GM10847 (cell line): Measurements from ENCODE around the gene MYRIP.

Experiments
- POLR2A ChIP-seq: IDR thresholded peaks from 2 replicates; pipeline ENCODE4 v1.6.1; 2011; ENCODE audit not compliant: insufficient read length; ENCODE audit errors: extremely low read depth

Gene MYRIP

DNA sequence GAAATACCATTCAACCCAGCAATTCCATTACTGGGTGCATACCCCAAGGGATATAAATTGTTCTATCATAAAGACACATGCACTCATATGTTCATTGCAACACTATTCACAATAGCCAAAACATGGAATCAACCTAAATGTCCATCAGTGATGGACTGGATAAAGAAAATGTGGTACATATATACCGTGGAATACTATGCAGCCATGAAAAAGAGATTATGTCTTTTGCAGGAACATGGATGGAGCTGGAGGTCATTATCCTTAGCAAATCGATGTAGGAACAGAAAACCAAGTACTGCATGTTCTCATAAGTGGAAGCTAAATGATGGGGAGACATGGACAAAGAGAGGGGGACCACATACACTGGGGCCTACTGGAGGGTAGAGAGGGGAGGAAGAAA lies 5.5 kb upstream of the MYRIP start:
- TF ChIP-seq POLR2A = no peak

DNA sequence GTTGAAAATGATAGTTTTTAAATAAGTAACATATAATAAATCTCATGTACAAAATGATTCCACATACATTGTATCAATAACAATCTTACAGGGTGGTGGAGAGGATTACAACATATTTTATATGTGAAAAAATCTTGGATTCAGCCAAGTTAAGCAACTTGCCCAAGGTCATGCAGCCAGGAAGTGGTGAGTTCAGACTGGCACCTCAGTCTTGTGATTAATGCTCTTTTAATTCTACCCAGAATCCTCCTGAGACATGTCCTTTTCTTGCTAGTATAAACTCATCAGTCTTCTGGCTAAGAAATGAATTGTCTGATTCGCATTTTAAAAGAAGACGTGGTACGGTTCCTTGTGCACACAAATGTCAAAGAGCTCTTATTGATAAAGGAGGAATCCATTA lies 4.5 kb upstream of the MYRIP start:
- TF ChIP-seq POLR2A = no peak

DNA sequence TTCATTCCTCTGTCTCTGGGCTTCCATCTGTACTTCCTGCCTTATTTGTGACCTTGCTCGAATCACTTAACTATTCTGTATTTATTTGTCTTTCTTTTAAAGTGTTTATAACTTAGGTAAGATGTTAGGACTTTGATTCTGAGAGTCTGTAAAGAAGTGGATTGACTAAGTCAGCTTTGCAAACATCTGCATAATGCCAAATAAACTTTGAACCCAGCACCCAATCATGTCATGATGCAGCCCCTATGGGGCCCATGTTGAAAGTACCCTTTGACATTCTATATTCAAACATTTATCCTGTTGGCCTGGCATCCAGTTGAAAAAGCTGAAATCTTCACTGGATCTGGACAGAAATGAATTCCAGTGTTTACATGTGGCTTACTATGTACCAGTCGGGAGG lies 3.8 kb upstream of the MYRIP start:
- TF ChIP-seq POLR2A = no peak

DNA sequence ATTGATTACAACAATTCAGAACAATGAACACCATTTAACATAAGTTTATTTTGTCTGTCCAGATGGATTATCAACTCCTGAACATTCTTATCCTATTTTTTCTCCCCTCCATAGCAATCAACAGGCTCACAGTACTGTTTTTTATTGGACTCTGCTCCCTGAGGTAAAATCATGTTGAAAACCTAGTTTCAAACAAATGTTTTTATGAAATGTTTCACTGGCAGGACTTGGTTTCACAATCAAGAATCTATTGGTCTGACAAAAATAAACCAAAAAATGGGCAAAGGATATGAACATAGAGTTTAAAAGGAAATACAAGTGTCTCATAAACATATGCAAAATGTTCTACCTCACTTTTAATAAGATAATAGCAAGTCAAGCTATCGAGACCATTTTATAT lies 2.6 kb upstream of the MYRIP start:
- TF ChIP-seq POLR2A = no peak

DNA sequence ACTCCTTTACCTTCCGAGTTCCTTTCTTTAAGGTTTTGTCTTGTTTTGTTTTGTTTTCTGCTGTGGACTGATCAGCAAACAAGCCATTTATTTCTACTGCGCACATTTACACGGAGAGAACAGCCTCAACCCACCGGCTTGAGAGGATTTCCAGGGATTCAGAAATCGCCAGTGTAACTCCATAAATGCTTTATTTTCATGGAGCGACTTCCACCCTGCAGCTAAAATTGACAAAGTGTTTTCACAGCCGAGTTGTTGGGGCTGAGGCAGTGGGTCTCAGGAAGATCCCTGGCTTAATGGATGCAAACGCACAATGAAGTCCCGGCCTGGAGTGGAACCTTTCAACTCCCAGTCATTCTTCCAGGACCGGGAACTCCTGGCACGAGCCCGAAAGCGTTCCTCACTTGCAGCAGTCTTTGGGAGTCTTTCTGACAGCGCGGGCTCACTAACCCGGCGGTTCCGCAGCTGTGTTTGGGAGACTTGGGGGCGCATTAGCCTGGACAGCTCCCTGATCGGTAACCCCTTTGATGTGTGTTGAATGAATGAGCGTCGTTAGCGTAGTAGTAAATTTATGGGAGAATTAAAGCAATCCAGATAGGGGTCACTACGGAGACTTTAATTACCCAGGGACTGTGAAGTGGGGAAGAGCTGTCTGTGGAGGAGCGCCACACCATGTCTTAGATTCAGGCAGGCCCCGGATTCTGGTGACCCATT lies 785 bp upstream of the MYRIP start:
- TF ChIP-seq POLR2A = no peak

DNA sequence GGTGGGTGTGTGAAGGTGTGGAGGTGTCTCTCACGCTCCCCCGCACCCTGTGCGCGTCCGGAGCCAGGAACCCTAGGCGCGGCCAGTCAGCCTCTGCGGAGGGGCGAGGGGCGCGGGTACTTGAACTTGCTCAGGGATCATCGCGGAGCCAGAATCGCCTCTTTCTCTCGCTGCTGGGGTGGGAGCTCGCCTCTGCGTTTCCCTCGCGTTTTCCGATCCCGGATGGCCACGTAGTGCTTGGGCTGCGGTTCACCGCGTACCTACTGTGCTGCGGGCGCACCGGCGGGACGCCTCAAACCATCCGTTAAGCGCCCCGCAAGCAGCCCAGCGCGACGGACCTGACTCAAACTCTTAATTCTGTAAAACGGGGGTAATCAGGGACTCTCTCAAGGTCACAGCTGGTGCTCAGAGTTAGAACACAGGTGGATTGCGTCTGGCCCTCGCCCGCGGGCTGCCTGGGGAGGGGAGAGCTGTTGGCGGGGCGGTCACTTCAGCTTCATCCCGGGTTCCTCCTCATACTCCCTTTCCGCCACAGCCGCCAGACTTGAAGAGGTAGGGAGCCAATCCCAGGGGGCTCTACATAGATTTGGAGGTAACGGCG lies 686 bp downstream of the MYRIP start:
- no peak for TF ChIP-seq POLR2A

DNA sequence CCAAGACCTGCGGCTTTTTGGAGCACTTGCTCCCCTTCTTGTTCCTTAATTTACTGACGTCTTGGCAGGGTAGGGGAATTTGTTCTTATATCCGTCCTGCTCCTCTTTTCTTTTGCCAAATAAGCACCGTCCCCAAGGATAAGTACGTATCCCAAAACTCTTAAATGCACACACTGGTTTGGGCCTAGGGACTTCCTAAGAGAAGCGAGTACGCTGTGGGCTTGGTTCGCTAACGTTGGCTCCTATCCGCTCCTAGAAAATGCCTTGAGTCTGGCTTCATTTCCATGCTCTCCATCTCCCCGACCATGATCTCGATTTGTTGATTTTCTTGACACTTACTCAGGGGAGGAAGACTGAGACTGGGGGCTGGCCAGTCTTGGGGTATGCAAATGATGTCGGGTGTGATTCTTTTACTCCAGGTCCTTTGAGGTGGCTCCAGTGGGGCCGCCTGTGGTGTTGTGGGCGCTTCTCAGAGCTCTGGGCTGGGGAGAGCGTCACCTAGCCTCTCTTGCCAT lies 1.3 kb downstream of the MYRIP start:
- no peak for TF ChIP-seq POLR2A

DNA sequence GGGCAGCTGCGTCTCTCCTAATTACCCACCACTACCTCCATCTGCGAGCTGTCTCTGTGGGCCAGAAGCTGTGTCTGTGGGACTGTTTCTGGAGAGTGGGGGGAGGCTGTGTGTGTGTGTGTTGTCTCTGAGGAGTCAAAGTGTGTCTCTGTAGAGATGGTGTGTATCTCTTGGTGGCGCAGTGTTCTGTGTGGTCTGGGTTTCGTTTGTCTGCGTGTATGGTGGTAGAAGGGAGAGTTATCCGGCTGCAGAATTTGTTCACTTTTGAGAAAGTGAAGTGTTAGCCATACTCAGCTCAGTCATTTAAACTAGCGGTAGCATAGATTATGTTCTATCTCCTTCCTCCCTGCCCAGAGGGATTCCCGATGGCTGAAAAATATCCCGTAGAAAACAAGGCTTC lies 2.2 kb downstream of the MYRIP start:
- no peak for TF ChIP-seq POLR2A

DNA sequence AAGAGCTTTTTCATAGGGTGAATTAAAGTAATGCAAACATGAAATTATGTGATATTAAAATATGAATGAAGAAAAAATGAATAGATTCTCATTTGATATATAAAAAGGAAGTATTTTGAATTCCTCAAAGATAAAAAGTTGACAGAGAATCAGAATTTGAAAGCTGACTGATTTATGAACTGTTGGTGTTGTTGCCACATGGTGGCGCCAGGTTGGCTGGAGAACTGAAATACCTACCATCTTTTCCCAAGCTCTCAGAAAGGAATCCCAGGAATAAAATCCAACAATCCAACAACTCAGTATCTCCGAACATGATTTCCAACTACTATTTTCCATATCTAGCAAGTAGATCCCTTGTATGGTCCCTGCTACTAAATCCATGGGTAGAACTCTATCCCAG lies 3.1 kb downstream of the MYRIP start:
- TF ChIP-seq POLR2A = no peak

DNA sequence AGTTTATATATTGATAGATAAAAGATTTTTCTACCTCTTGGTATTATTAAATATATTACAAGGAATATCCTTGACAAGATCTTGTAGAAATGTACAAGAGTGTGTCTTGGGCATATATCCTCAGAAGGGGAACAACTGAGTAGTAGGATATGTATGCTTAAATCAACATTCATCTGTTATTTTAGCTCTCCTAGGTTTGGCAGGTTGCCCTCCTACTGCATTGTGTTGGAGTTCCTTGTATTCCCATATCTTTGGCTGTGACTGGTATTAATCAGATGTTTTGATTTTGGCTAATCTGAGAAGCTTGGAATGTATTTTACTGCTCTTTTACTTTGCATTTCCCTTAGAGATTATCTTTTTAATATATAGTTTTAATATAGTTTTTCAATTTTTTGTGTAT lies 4.6 kb downstream of the MYRIP start:
- no peak for TF ChIP-seq POLR2A

DNA sequence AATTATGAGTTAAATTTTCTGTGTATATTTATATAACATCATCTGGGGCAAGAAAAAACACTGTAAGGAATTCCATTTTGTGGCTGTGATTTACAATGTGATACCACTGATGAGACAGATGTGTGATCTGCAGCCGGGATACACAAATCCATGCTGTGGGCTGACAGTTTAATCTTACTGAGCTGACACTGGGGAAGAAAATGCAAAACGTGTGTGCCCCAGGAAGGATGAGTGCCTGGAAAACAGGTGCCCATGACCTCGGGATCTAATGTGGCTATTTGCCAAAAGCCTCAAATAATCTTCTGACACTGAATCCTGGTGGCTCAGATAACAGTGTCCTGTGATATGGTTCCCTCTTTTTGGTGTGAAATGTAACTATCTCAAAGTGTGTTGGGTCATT lies 10.5 kb downstream of the MYRIP start:
- no peak for TF ChIP-seq POLR2A

DNA sequence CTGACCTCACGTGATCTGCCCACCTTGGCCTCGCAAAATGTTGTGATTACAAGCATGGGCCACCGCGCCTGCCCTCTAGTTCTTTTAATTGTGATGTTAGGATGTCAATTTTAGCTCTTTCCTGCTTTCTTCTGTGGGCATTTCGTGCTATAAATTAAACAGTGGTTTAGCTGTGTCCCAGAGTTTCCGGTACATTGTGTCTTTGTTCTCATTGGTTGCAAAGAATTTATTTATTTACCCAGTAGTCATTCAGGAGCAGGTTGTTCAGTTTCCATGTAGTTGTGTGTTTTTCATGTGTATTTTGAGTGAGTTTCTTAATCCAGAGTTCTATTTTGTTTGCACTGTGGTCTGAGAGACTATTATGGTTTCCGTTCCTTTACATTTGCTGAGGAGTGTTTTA lies 30.1 kb downstream of the MYRIP start:
- no peak for TF ChIP-seq POLR2A

DNA sequence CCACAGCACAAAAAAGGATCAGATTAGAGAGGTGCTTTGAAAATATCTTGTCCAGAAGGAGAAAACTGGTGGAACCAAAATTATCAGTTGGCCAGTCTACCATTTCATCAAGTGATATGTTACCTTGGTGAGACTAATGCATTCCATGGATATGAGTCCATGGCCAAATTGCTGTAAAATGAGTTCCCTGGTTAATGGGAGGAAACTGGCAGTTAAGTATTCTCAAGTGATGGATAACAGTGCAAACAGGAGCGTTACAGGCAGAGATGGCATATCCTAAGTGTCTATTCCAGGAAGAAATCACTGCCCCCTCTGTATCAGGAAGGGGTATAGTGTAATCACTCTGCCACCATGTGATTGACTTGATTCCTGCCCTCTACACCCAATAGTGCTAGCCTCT lies 34.0 kb downstream of the MYRIP start:
- TF ChIP-seq POLR2A = no peak

DNA sequence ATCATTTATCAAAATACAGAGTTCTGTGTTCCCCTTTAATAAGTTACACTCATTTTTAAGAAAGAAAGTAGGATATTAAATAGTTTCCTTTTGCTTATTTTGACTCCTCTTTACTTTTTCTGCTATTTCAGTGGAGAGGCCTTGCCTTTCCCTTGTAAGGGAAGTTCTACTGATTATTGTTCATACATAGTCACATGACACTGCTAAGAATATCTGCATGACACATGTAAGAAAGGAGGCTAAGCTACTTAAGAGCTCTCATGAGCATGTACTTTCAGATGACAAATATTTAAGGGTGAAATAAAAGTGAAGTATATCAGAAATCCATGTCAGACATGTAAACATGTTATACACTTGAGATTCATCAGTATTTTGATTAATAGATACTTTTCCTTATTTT lies 39.0 kb downstream of the MYRIP start:
- no peak for TF ChIP-seq POLR2A

DNA sequence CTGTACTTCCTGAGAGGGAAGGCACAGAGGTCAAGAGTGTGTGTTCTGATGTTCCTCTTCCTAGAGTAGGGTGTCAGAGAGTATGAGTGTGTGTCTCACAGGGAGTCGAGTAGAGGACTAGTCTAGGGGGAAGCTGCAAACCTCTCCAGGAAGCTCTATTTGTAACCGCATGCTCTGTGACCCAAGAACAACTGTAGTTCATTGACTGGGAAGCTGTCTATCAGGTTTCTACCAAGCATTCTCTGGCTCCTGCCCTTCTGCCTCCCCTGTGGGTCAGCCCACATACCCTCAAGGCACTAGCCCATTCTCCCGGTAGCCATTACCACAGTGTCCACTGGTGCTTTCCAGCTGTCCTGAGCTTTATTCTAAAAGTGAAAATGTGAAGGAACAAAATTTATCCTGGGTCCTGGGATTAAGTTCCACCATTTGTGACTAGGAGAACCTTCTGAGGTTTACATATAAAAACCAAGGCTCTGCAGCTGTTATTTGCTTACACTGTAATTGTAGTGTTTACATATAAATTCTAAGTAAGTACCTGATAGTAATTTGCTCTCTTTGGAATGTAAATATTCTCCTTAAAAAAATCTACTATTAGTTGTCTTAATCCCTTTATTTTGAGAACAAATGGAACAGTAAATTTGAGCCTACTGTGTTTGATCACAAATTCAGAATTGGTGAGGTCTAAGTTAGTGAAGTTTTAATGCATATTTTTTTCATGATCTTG lies 40.7 kb downstream of the MYRIP start:
- TF ChIP-seq POLR2A = no peak

DNA sequence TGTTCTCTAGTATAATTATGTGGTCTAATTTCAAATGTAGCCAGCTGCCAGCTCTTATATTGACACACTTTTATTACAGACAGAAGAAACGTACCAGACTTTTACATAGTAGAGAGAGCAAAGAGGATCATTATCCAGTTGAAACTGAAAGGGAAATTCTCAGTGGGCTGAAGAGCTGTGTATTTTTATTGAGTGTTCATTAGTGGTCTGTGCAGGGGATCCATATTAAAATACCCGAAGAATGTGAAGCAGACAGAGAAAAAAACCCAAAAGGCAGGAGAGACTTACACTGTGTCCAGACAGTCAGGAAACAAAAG lies 41.3 kb downstream of the MYRIP start:
- TF ChIP-seq POLR2A = no peak
